ENCODE data around the gene LRRC28. TPM values are rescaled to one million over a fixed set of nuclear protein-coding genes. Genes with fewer than 3 reads are reported as not detected.
A peak's percentile ranks its signal among the peaks of the same experiment; 100 is the strongest.

Gene LRRC28
- total and polyA plus RNA-seq, 2 donors (not counting 1 experiment from before 2014, with no cell fraction given): 13.3 to 31.8 TPM

GRCh38 chr15:99371180-99372103 lies 120.2 kb downstream of the LRRC28 start:
- Histone ChIP-seq H3K9ac (ENCODE audit: low read length) (no peak overlapping the region), H3K27me3 (replicated peaks in 1 of 4; ENCODE audit: control extremely low read depth in 1 of 4, control insufficient read depth in 3 of 4, insufficient read depth in 4 of 4, low read length in 3 of 4) (no peaks in the 10 kb centered on the region), H3K4me3 (ENCODE audit: control extremely low read depth in 1 of 5, extremely low read depth in 1 of 5, insufficient read depth in 1 of 5, low read depth in 2 of 5, low read length in 4 of 5) (no peak overlapping the region), H3K4me1 (ENCODE audit: control insufficient read depth in 2 of 2, insufficient read depth in 2 of 2, low read length in 2 of 2) (peaks cover 6 to 8% of the 10 kb centered on the region in 2 donors), H4K20me1 (ENCODE audit: control insufficient read depth, insufficient read depth, low read length, poor library complexity, severe bottlenecking) (no peaks in the 10 kb centered on the region), H2AFZ (ENCODE audit: insufficient read depth, low read depth, low read length, poor library complexity, severe bottlenecking) (no peak overlapping the region), H3K79me2 (ENCODE audit: control insufficient read depth, insufficient read depth, low read length) (no peaks in the 10 kb centered on the region), H3K9me3 (ENCODE audit: control extremely low read depth in 1 of 3, control insufficient read depth in 2 of 3, insufficient read depth in 1 of 3, low read length in 2 of 3) (peaks cover 4 to 15% (median 4%) of the 10 kb centered on the region in 3 donors), H3K4me2 (replicated peaks; ENCODE audit: low read depth, low read length, poor library complexity, severe bottlenecking) (no peak overlapping the region), H3K27ac (ENCODE audit: low read length in 2 of 2) (no peak overlapping the region), H3K36me3 (replicated peaks in 1 of 2; ENCODE audit: control extremely low read depth in 1 of 2, control insufficient read depth in 1 of 2, extremely low read depth in 1 of 2, insufficient read depth in 2 of 2, low read length in 1 of 2) (peaks cover 0 to 2% of the 10 kb centered on the region in 2 experiments)
- intact Hi-C loops (cut with micrococcal nuclease): no loop called here
- 100% methylated on average over 1 of the region's 4 CpGs for WGBS (ENCODE audit: insufficient coverage)
- H3K9me3 Mint-ChIP-seq (ENCODE audit: insufficient read depth): peaks cover 12% of the 10 kb centered on the region
- TF ChIP-seq EZH2 (IDR thresholded peaks at IDR 0.05; ENCODE audit: borderline replicate concordance, insufficient read depth, low read depth, low read length, poor library complexity, severe bottlenecking): no peak
- TF ChIP-seq, protein P1, sequence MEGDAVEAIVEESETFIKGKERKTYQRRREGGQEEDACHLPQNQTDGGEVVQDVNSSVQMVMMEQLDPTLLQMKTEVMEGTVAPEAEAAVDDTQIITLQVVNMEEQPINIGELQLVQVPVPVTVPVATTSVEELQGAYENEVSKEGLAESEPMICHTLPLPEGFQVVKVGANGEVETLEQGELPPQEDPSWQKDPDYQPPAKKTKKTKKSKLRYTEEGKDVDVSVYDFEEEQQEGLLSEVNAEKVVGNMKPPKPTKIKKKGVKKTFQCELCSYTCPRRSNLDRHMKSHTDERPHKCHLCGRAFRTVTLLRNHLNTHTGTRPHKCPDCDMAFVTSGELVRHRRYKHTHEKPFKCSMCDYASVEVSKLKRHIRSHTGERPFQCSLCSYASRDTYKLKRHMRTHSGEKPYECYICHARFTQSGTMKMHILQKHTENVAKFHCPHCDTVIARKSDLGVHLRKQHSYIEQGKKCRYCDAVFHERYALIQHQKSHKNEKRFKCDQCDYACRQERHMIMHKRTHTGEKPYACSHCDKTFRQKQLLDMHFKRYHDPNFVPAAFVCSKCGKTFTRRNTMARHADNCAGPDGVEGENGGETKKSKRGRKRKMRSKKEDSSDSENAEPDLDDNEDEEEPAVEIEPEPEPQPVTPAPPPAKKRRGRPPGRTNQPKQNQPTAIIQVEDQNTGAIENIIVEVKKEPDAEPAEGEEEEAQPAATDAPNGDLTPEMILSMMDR (IDR thresholded peaks at IDR 0.05): no peak
- peaks cover 13% of the 10 kb centered on the region for H3K4me1 Mint-ChIP-seq
- ATAC-seq (ENCODE audit: low read depth): no peak
- ChIA-PET POLR2A (no interaction called here), CTCF (interaction anchor here (0.9 to 2.8 kb wide), 9 partner anchors 8 to 385 kb away, joined by 3 to 19 read pairs (median 3); no protein-coding TSS in a partner anchor)
- H3K27me3 Mint-ChIP-seq: no peaks in the 10 kb centered on the region
- DNase-seq: peak; percentile 33
- H3K4me3 Mint-ChIP-seq: peak overlapping the region; percentile 41
- H3K27ac Mint-ChIP-seq: peak overlapping the region; percentile 32
